Measurements from ENCODE around the gene KRTAP25-1.

Gene KRTAP25-1

DNA sequence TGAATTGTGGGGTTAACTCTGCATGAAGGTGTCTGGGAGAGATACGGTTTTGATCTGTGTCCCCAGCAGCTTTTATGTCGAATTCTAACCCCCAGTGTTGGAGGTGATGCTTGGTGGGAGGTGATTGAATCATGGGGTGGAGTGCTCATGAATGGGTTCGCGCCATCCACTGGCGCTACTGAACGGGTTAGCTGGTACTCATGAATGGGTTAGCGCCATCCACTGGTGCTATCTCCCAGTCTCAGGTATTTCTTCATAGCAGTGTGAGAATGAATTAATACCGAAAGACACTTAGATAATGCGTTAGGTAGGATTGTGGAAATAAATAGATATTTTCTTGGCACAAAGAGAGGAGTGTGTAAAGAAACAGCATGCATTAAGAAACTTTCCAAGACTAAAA is 40.5 kb downstream of the KRTAP25-1 start:
- no peak for DNase-seq (ENCODE audit: low read depth)

DNA sequence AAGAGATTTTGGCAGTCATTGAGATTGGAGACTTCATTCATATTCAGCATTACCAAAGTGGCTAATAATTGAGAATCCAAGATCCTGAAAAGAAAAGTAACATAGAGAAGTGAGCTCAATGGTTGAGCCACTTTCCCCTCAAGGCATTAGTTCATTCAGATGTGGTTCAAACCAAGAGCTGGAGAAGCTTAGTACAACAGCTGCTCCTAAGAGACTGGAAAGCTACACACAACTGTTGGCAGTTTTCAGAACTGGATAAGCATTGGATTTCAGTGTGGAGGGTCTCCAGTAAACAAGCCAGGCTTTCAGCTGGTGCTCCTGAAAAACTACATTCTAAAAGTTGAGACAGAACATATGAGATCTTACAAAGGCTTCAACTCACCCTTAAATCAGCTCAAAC is 44.3 kb downstream of the KRTAP25-1 start:
- no peak for DNase-seq (ENCODE audit: low read depth)

DNA sequence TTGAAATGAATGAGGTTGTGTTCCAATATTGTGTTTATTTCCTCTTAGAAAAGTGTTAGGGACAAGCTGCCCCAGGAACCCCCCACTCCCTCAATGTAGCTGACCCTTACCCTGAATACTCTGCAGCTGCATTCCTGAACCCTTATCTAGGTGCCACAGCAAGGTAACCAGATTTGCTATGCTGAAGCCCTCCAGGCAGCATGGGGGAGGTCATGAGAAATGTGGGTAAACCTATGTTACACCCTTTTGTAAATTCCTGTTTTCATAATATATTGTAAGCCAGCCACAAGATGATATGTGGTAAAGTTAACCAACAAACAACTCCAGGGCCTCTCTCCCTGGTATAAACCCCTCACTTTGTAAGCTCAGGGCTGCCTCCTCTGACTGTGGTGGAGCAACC is 45.6 kb downstream of the KRTAP25-1 start:
- no peak for DNase-seq (ENCODE audit: low read depth)

DNA sequence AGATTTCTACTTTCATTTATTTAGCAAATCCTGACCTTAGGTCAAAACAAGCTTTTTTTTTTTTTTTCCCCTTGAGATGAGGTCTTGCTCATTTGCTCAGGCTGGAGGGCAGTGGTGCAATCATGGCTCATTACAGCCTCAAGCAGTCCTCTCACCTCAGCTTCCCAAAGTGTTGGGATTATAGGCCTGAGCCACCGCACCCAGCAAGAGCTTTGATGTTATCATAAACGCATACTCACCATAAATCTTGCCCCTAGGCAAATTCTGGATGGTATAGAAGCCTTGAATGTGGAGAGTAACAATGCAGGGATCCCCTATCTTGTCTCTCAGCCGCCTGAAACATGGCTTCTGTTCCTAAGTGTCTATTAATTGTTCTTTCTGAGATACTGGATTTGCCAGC is 48.7 kb downstream of the KRTAP25-1 start:
- DNase-seq (ENCODE audit: low read depth) = no peak

Data from non-pigmented ciliary epithelial cell (primary cell).